Upper lobe of right lung (tissue), 1 donor: Measurements from ENCODE around the gene BRD1. TPM values are rescaled to one million over a fixed set of nuclear protein-coding genes. Genes with fewer than 3 reads are reported as not detected.
A peak's percentile ranks its signal among the peaks of the same experiment; 100 is the strongest.

Experiments
- ATAC-seq: fragments of 200-7000 bp; cut with Tn5 transposase; one replicate; pipeline ENCODE4 v1.9.1; 2020; ENCODE audit warnings: mild to moderate bottlenecking, moderate library complexity
- DNase-seq: peaks from one replicate; pipeline ENCODE4 v3.0.0-alpha.2; 2020
- H3K27ac ChIP-seq: fragments of 200-600 bp; one replicate; pipeline ENCODE4 v1.8.0; 2022
- H3K27me3 ChIP-seq: fragments of 200-600 bp; one replicate; pipeline ENCODE4 v1.8.0; 2022; ENCODE audit warnings: mild to moderate bottlenecking
- H3K36me3 ChIP-seq: fragments of 200-600 bp; one replicate; pipeline ENCODE4 v1.8.0; 2022
- H3K4me1 ChIP-seq: fragments of 200-600 bp; one replicate; pipeline ENCODE4 v1.8.0; 2022
- H3K4me3 ChIP-seq: fragments of 200-600 bp; one replicate; pipeline ENCODE4 v1.8.0; 2022; ENCODE audit warnings: mild to moderate bottlenecking
- H3K9me3 ChIP-seq: fragments of 200-600 bp; one replicate; pipeline ENCODE4 v1.8.0; 2022
- CTCF ChIP-seq: fragments of 200-600 bp; IDR thresholded peaks from one replicate; pipeline ENCODE4 v1.8.0; 2022; ENCODE audit warnings: antibody characterized with exemption
- intact Hi-C: fragments of 100-400 bp; cut with DNase I; formaldehyde crosslinking; loops from one replicate; pipeline ENCODE4 v1.11.0; 2022
- total RNA-seq: library from RNA; stranded (reverse); fragmentation: NEBNext Ultra II Directional; extraction: Animal tissue kit (Norgen Biotek cat#: 25700); gene quantifications from one replicate; pipeline ENCODE4 v1.2.1, GENCODE V29; 2021
- donor health status: DM: no; HTN: yes; CAD: no; lungs with severe emphysema.

Gene BRD1
- total RNA-seq, 1 donor from 2014 or later, result 39.0 TPM

GRCh38 chr22:49728570-49729271, 99.0 kb downstream of the BRD1 start:
- no peak for TF ChIP-seq CTCF
- no peak overlapping the region for H3K4me3 ChIP-seq
- H3K36me3 ChIP-seq, result no peaks in the 10 kb centered on the region
- H3K9me3 ChIP-seq, result no peaks in the 10 kb centered on the region
- intact Hi-C loops, result no loop called here
- H3K4me1 ChIP-seq, result no peaks in the 10 kb centered on the region
- DNase-seq (peak; percentile 63), ATAC-seq (no peak)
- H3K27ac ChIP-seq, result no peak overlapping the region
- peaks cover 52% of the 10 kb centered on the region for H3K27me3 ChIP-seq

- H3K27me3 ChIP-seq, result peaks cover 52% of the 10 kb centered on the region
Observed at GRCh38 chr22:49727881-49728569, 99.6 kb downstream of the BRD1 start.

GRCh38 chr22:49727191-49727880, 100.3 kb downstream of the BRD1 start:
- Histone ChIP-seq H3K27me3 (peaks cover 52% of the 10 kb centered on the region), H3K36me3 (no peaks in the 10 kb centered on the region), H3K4me1 (no peaks in the 10 kb centered on the region), H3K27ac (no peak overlapping the region), H3K9me3 (no peaks in the 10 kb centered on the region), H3K4me3 (no peak overlapping the region)
- TF ChIP-seq CTCF, result no peak
- ATAC-seq (no peak), DNase-seq (peak; percentile 47)
- intact Hi-C loops, result no loop called here

More at GRCh38 chr22:49727881-49728569, 99.6 kb downstream of the BRD1 start:
- no peaks in the 10 kb centered on the region for H3K4me1 ChIP-seq
- DNase-seq (peak; percentile 36), ATAC-seq (no peak)
- no peaks in the 10 kb centered on the region for H3K36me3 ChIP-seq
- H3K9me3 ChIP-seq, result no peaks in the 10 kb centered on the region
- H3K4me3 ChIP-seq, result no peak overlapping the region
- intact Hi-C loops, result no loop called here
- TF ChIP-seq CTCF, result no peak
- H3K27ac ChIP-seq, result no peak overlapping the region

GRCh38 chr22:49726701-49727101, 101.0 kb downstream of the BRD1 start:
- H3K4me1 ChIP-seq, result no peaks in the 10 kb centered on the region
- no peaks in the 10 kb centered on the region for H3K36me3 ChIP-seq
- no peak for TF ChIP-seq CTCF
- no peak overlapping the region for H3K4me3 ChIP-seq
- ATAC-seq, result no peak
- intact Hi-C loops, result no loop called here
- H3K27me3 ChIP-seq, result peaks cover 51% of the 10 kb centered on the region
- DNase-seq, result no peak
- no peak overlapping the region for H3K27ac ChIP-seq
- H3K9me3 ChIP-seq, result no peaks in the 10 kb centered on the region

GRCh38 chr22:49726022-49726681, 101.5 kb downstream of the BRD1 start:
- Histone ChIP-seq H3K9me3 (no peaks in the 10 kb centered on the region), H3K36me3 (no peaks in the 10 kb centered on the region), H3K27ac (no peak overlapping the region), H3K4me1 (no peaks in the 10 kb centered on the region), H3K4me3 (no peak overlapping the region), H3K27me3 (peaks cover 46% of the 10 kb centered on the region)
- ATAC-seq (no peak), DNase-seq (no peak)
- intact Hi-C loops, result no loop called here
- TF ChIP-seq CTCF, result no peak
